22Rv1 (cell line): Measurements from ENCODE around the gene RAD51B.

Experiments
- ZFX ChIP-seq: fragments of 450-650 bp; IDR thresholded peaks from 2 replicates; pipeline ENCODE4 v1.6.1; 2017; ENCODE audit warnings: antibody characterized with exemption, borderline replicate concordance
- TF ChIP-seq, protein P1 (sequence below): fragments of 450-650 bp; IDR thresholded peaks from 2 replicates; pipeline ENCODE4 v1.5.1; 2017; ENCODE audit warnings: mild to moderate bottlenecking

DNA sequence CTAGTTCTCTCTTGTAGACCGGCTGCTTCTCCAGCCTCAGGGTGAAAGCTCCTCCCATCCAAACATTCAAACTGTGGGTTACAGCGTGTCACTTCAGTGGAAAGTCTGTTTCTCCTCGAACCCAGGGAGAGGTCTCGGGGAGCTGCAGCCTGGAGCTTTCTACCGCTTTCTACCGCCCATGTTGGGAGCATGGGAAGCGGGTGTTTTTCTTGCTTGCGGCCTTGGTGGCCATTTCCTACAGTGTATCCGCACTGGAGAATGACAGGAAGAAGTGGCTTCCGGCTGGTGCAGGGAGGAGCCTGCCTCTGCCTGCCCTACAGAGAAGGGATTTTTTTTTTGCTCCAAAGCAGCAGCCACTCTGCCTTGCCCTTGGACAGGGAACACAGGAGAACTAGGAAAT lies 952.1 kb downstream of the RAD51B start:
- TF ChIP-seq, protein P1, sequence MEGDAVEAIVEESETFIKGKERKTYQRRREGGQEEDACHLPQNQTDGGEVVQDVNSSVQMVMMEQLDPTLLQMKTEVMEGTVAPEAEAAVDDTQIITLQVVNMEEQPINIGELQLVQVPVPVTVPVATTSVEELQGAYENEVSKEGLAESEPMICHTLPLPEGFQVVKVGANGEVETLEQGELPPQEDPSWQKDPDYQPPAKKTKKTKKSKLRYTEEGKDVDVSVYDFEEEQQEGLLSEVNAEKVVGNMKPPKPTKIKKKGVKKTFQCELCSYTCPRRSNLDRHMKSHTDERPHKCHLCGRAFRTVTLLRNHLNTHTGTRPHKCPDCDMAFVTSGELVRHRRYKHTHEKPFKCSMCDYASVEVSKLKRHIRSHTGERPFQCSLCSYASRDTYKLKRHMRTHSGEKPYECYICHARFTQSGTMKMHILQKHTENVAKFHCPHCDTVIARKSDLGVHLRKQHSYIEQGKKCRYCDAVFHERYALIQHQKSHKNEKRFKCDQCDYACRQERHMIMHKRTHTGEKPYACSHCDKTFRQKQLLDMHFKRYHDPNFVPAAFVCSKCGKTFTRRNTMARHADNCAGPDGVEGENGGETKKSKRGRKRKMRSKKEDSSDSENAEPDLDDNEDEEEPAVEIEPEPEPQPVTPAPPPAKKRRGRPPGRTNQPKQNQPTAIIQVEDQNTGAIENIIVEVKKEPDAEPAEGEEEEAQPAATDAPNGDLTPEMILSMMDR: no peak
- TF ChIP-seq ZFX: no peak
